SK-N-SH treated with all-trans-retinoic acid at 6 μM for 48 hours (cell line): Measurements from ENCODE around the gene KRTAP5-10.

Experiments
- GLIS3 ChIP-seq: fragments of 250-450 bp; sonication (Bioruptor Pico); IDR thresholded peaks from 2 replicates; pipeline ENCODE4 v1.5.0; 2020; ENCODE audit warnings: mild to moderate bottlenecking, moderate library complexity
- PATZ1 ChIP-seq: fragments of 250-450 bp; sonication (Bioruptor Pico); IDR thresholded peaks from 2 replicates; pipeline ENCODE4 v1.8.0; 2020; ENCODE audit warnings: mild to moderate bottlenecking, moderate library complexity, borderline replicate concordance
- POU6F1 ChIP-seq: fragments of 250-450 bp; sonication (Bioruptor Pico); IDR thresholded peaks from 2 replicates; pipeline ENCODE4 v1.8.0; 2021; ENCODE audit warnings: low read depth, mild to moderate bottlenecking, moderate library complexity, borderline replicate concordance
- PPARA ChIP-seq: fragments of 250-450 bp; sonication (Bioruptor Pico); IDR thresholded peaks from 2 replicates; pipeline ENCODE4 v1.5.0; 2020; ENCODE audit warnings: mild to moderate bottlenecking, borderline replicate concordance
- RARB ChIP-seq: fragments of 250-450 bp; sonication (Bioruptor Pico); IDR thresholded peaks from 2 replicates; pipeline ENCODE4 v1.8.0; 2021; ENCODE audit warnings: mild to moderate bottlenecking, moderate library complexity
- ZFP30 ChIP-seq: fragments of 450-650 bp; formaldehyde crosslinking; IDR thresholded peaks from 2 replicates; pipeline ENCODE4 v1.5.0; 2022; ENCODE audit warnings: mild to moderate bottlenecking, moderate library complexity

- TF ChIP-seq POU6F1 (no peak), PATZ1 (no peak), ZFP30 (CRISPR knock-in tag) (no peak), GLIS3 (CRISPR knock-in tag) (no peak), RARB (CRISPR knock-in tag) (no peak), PPARA (CRISPR knock-in tag) (no peak)
These were observed 17.0 kb downstream of the KRTAP5-10 start, which contains the start of gene KRTAP5-11 for GRCh38 chr11:71582309-71582895.
